ENCODE results near the gene FGF3.

- TF ChIP-seq, protein P1, sequence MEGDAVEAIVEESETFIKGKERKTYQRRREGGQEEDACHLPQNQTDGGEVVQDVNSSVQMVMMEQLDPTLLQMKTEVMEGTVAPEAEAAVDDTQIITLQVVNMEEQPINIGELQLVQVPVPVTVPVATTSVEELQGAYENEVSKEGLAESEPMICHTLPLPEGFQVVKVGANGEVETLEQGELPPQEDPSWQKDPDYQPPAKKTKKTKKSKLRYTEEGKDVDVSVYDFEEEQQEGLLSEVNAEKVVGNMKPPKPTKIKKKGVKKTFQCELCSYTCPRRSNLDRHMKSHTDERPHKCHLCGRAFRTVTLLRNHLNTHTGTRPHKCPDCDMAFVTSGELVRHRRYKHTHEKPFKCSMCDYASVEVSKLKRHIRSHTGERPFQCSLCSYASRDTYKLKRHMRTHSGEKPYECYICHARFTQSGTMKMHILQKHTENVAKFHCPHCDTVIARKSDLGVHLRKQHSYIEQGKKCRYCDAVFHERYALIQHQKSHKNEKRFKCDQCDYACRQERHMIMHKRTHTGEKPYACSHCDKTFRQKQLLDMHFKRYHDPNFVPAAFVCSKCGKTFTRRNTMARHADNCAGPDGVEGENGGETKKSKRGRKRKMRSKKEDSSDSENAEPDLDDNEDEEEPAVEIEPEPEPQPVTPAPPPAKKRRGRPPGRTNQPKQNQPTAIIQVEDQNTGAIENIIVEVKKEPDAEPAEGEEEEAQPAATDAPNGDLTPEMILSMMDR (IDR thresholded peaks at IDR 0.05), result no peak
- TF ChIP-seq FOXJ3 (CRISPR knock-in tag; IDR thresholded peaks at IDR 0.05) (no peak), MAX (IDR thresholded peaks at IDR 0.05; ENCODE audit: low read depth) (no peak), EZH2phosphoT487 (IDR thresholded peaks at IDR 0.05; ENCODE audit: borderline replicate concordance, low read depth) (no peak)
These were observed 40.2 kb upstream of the FGF3 start for GRCh38 chr11:69859275-69859934.
